Duodenal mucosa (tissue), 2 donors: Measurements from ENCODE around the gene CDK4.
"Not testable (repeated sequence)": the region's sequence is repeated elsewhere in the genome, so short reads cannot be mapped to it uniquely, and the experiment has no call there.

Source experiments
- H3K27ac ChIP-seq: one replicate; pipeline ENCODE4 v1.7.0; 2013; ENCODE audit warnings: low read depth, low read length
- H3K27me3 ChIP-seq, 2 donors: one replicate each; pipeline ENCODE4 v1.7.0; 2013; ENCODE audit warnings: low read length in 2 of 2, control low read depth in 1 of 2; ENCODE audit not compliant: insufficient read depth in 2 of 2, control insufficient read depth in 1 of 2
- H3K36me3 ChIP-seq, 2 donors: one replicate each; pipeline ENCODE4 v1.7.0; 2013; ENCODE audit warnings: low read length in 2 of 2, control low read depth in 1 of 2; ENCODE audit not compliant: insufficient read depth in 2 of 2, control insufficient read depth in 1 of 2
- H3K4me1 ChIP-seq, 2 donors: one replicate each; pipeline ENCODE4 v1.7.0; 2013; ENCODE audit warnings: low read length in 2 of 2, control low read depth in 1 of 2; ENCODE audit not compliant: insufficient read depth in 2 of 2, control insufficient read depth in 1 of 2
- H3K4me3 ChIP-seq, 2 donors: one replicate each; pipeline ENCODE4 v1.7.0; 2013; ENCODE audit warnings: low read length in 2 of 2, low read depth in 1 of 2
- H3K9ac ChIP-seq, 2 donors: one replicate each; pipeline ENCODE4 v1.7.0; 2013; ENCODE audit warnings: low read length in 2 of 2, low read depth in 1 of 2
- H3K9me3 ChIP-seq, 2 donors: one replicate each; pipeline ENCODE4 v1.7.0; 2013; ENCODE audit warnings: low read length in 2 of 2, control low read depth in 1 of 2; ENCODE audit not compliant: control insufficient read depth in 1 of 2

CDK4 gene

DNA sequence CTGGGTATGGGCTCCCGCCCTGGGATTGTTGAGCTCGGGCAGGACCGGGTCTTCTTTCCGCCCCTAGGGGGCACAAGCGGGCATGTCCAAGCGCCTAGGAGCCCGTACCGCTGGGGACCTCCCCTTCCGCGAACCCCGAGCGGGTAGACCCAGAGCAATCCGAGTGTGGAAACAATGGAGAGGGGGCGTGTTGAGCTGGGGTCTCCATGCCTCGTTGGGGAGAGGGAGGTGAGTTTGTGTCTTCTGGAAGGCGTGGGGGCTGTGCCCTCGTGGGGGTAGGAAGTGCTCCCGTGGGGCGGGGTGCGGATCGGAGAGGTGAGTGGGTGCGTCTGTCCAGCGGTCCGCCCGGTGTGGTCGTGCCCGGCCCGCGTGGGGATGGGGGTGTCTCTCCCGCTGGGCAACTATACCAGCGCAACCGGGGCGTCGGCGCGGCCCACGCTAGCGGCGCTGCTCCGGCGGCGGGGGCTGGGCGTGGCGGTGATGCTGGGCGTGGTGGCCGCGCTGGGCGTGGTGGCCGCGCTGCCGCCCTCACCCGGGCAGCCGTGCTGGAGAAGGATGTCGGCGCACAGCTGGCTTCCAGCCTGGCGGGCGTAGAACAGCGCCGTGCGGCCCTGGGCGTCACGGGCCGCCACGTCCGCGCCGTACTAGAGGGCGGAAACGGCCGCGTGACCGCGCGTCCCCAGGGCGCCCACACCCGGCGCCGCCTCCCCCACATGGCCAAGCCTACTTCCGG lies 25.8 kb downstream of the CDK4 start:
- peak overlapping the region; percentile 48 to 51 for H3K9ac ChIP-seq
- H3K27ac ChIP-seq: peak overlapping the region; percentile 20

DNA sequence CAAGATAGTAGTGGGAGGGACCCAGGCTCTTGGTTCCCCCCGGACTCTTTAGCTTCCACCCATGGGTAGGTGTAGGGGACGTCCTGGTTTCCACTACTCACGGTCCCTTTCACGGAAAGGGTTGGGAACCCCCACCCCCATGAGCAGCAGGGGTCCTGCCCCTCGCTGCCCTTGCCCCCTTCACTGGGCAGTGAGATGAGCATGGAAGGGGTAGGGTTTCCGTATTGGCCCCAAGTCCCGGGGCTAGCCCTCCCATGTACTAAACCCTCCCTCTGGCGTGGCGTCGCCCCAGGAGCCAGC lies 26.3 kb downstream of the CDK4 start:
- H3K27me3 ChIP-seq: peaks cover 14 to 17% of the 10 kb centered on the region in 2 donors
- peaks cover 5 to 16% of the 10 kb centered on the region in 2 donors for H3K36me3 ChIP-seq
- H3K27ac ChIP-seq: no peak overlapping the region
- peak overlapping the region; percentile 82 to 90 for H3K4me3 ChIP-seq
- no peaks in the 10 kb centered on the region for H3K9me3 ChIP-seq
- H3K4me1 ChIP-seq: peaks cover 5 to 16% of the 10 kb centered on the region in 2 donors
- H3K9ac ChIP-seq: no peak overlapping the region

More for the DNA sequence above, 25.8 kb downstream of the CDK4 start:
- Histone ChIP-seq H3K27me3 (peaks cover 17 to 18% of the 10 kb centered on the region in 2 donors), H3K4me3 (peak overlapping the region; percentile 82 to 90), H3K36me3 (peaks cover 4 to 10% of the 10 kb centered on the region in 2 donors), H3K4me1 (peaks cover 5 to 16% of the 10 kb centered on the region in 2 donors), H3K9me3 (no peaks in the 10 kb centered on the region)

DNA sequence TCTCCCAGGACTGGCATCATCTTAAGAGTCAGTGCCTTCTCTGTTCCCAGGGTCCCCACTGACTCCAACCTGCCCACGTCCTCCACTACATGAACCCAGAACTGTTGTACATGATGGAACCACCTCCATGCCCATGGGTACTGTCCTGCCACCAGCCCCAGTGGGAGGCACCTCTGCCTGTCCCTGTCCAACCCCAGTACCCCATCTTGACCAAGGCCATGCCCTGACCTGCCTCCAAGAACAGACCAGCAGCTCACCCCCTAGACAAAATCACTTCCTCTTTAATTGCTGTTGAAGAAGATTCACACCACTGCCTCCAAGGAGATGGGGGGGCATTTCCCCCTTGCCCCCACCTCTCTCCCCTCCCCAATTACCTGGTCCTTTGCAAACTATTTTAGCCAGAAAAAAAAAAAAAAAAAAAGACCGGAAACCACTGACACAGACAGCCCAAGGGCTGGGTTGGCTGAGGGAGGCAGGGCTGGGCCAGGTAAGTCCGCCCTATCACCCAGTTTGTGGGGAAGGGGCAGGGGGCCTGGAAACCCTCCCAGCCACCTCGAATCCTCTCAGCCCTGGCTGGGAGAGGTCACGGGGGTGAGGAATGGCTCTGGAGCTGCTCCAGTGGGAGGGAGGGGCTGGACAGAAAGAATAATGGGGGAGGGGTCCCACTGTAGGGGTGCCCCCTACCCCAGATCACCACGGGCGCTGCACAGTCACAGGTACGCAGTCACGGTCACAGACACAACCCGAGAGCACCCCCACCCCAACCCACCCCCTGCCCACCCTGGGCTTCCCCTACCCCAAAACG lies 27.0 kb downstream of the CDK4 start:
- no peak overlapping the region for H3K27ac ChIP-seq
- H3K4me1 ChIP-seq: peaks cover 5 to 16% of the 10 kb centered on the region in 2 donors
- no peak overlapping the region for H3K9ac ChIP-seq
- peaks cover 12 to 18% of the 10 kb centered on the region in 2 donors for H3K36me3 ChIP-seq
- H3K4me3 ChIP-seq: no peak overlapping the region
- H3K9me3 ChIP-seq: no peaks in the 10 kb centered on the region
- H3K27me3 ChIP-seq: peaks cover 13 to 14% of the 10 kb centered on the region in 2 donors

GRCh38 chr12:57724003-57724935 lies 27.8 kb downstream of the CDK4 start:
- no peak overlapping the region for H3K9ac ChIP-seq
- H3K4me1 ChIP-seq: peaks cover 5 to 16% of the 10 kb centered on the region in 2 donors
- H3K9me3 ChIP-seq: no peaks in the 10 kb centered on the region
- H3K27me3 ChIP-seq: peaks cover 9 to 13% of the 10 kb centered on the region in 2 donors
- H3K4me3 ChIP-seq: no peak overlapping the region
- H3K27ac ChIP-seq: no peak overlapping the region
- H3K36me3 ChIP-seq: peaks cover 20 to 27% of the 10 kb centered on the region in 2 donors

DNA sequence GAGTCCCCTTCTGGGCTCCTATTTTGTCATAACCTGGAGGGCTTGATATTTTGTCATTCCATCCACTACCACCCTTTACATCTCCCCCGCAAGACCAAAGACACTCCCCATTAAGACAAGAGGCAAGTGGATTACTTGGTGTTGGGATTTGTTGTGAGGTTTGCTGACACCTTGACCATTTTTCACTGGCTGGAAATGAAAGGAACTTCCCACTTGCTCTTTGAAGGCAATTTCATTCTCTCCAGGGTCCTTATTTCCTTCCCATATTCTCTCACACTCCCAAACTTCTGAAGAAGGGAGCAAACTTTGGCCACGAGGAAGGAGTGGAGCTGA lies 28.5 kb downstream of the CDK4 start:
- H3K36me3 ChIP-seq: peaks cover 23 to 33% of the 10 kb centered on the region in 2 donors
- peaks cover 9 to 13% of the 10 kb centered on the region in 2 donors for H3K27me3 ChIP-seq
- no peak overlapping the region for H3K9ac ChIP-seq
- no peak overlapping the region for H3K27ac ChIP-seq
- no peak overlapping the region for H3K4me3 ChIP-seq
- peaks cover 5 to 16% of the 10 kb centered on the region in 2 donors for H3K4me1 ChIP-seq
- H3K9me3 ChIP-seq: no peaks in the 10 kb centered on the region

DNA sequence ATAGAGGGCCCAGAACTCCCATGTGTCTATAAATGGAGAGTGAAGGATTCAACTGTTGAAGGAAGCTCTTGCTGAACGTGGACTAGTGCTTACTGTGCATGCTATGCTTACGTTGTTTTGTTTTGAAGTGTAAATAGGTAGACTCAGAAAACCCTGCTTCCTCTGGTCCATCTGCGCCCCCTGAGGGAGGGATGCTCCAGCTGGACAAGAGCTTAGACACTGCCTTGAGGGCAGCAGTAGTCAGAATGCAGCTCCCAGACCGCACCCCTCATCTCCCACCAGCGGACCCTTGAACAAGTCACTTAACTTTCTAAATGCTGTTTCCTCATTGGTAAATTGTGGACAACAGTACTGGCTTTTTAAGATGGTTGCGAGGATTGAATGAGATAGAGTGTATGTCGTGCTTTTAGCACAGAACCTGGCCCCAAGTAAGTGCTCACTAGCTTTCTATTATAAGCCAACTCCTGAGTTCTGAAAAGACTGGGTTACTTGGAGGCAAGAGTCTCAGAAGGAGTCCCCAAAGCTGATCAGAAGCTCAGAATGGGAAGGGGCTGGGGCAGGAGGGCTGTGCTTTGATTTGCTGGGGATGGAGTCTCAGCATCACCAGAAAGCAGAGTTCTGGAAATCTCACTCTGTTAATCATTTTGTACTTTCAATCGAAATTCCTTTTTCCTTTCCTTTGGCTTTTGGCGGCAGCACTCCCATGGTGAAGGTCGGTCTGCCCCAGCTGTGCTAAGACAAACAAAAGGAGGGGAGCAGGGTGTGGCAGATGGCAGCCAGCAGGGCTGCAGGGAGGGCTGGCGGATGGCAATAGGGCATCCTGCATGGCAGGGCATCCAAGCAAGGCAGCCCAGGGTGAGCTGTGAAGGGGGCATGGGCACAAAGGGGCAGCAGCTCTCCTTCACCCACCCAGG lies 29.1 kb downstream of the CDK4 start:
- peaks cover 29 to 40% of the 10 kb centered on the region in 2 donors for H3K36me3 ChIP-seq
- H3K27ac ChIP-seq: no peak overlapping the region
- H3K9ac ChIP-seq: no peak overlapping the region
- no peak overlapping the region for H3K4me3 ChIP-seq
- H3K4me1 ChIP-seq: peaks cover 5 to 16% of the 10 kb centered on the region in 2 donors
- H3K9me3 ChIP-seq: no peaks in the 10 kb centered on the region
- peaks cover 9 to 12% of the 10 kb centered on the region in 2 donors for H3K27me3 ChIP-seq

GRCh38 chr12:57721846-57722608 lies 30.1 kb downstream of the CDK4 start:
- not testable (repeated sequence) for H3K27ac ChIP-seq, H3K4me3 ChIP-seq, H3K9ac ChIP-seq, H3K9me3 ChIP-seq, H3K27me3 ChIP-seq
- peaks cover 35 to 48% of the 10 kb centered on the region in 2 donors for H3K36me3 ChIP-seq
- H3K4me1 ChIP-seq: peaks cover 1 to 13% of the 10 kb centered on the region in 2 donors

GRCh38 chr12:57720606-57721595 lies 31.2 kb downstream of the CDK4 start:
- peaks cover 45 to 59% of the 10 kb centered on the region in 2 donors for H3K36me3 ChIP-seq
- no peak overlapping the region for H3K4me3 ChIP-seq
- no peaks in the 10 kb centered on the region for H3K27me3 ChIP-seq
- H3K27ac ChIP-seq: no peak overlapping the region
- peaks cover 0 to 3% of the 10 kb centered on the region in 2 donors for H3K4me1 ChIP-seq
- no peaks in the 10 kb centered on the region for H3K9me3 ChIP-seq
- no peak overlapping the region for H3K9ac ChIP-seq
